Right renal cortex interstitium (tissue), 3 donors: ENCODE data around the gene SFT2D3. TPM values are rescaled to one million over a fixed set of nuclear protein-coding genes. Genes with fewer than 3 reads are reported as not detected.
"Not testable (repeated sequence)": the region's sequence is repeated elsewhere in the genome, so short reads cannot be mapped to it uniquely, and the experiment has no call there.

ENCODE experiments used
- DNase-seq, 3 donors: peaks; one replicate each; pipeline ENCODE4 v3.0.0-alpha.2; 2013; ENCODE audit warnings: low read depth in 3 of 3, low spot score in 2 of 3
- polyA plus RNA-seq, 3 donors: library from polyadenylated mRNA; unstranded; fragments of 120-200 nt; gene quantifications; one replicate each; pipeline ENCODE4 v1.2.1, GENCODE V29; 2013; ENCODE audit not compliant: insufficient read length in 3 of 3

Gene SFT2D3
- polyA plus RNA-seq, 3 donors = not detected

GRCh38 chr2:127735537-127736399 lies 34.5 kb downstream of the SFT2D3 start:
- no peak for DNase-seq

- no peak for DNase-seq
These were observed 36.6 kb downstream of the SFT2D3 start for GRCh38 chr2:127737892-127738291.

GRCh38 chr2:127739800-127740199 lies 38.5 kb downstream of the SFT2D3 start:
- no peak for DNase-seq

GRCh38 chr2:127740665-127741288 lies 39.5 kb downstream of the SFT2D3 start:
- no peak for DNase-seq

GRCh38 chr2:127743477-127744026 lies 42.3 kb downstream of the SFT2D3 start:
- DNase-seq = no peak

GRCh38 chr2:127747621-127748020 lies 46.3 kb downstream of the SFT2D3 start:
- no peak for DNase-seq

- not testable (repeated sequence) for DNase-seq
These were observed 48.2 kb downstream of the SFT2D3 start for GRCh38 chr2:127749537-127749936.

GRCh38 chr2:127753374-127753773 lies 52.1 kb downstream of the SFT2D3 start:
- DNase-seq = no peak

- no peak for DNase-seq
These were observed 52.9 kb downstream of the SFT2D3 start for GRCh38 chr2:127754186-127754585.

Other genes with a start within 250 kb of the SFT2D3 start
- gene IWS1, start 175.0 kb upstream of the SFT2D3 start, polyA plus RNA-seq = 10 to 100 TPM; 72.3 to 77.6 (median 76.5) TPM
- gene MYO7B, start 165.8 kb upstream of the SFT2D3 start, polyA plus RNA-seq = 10 to 100 TPM; 18.0 to 22.3 (median 19.9) TPM
- gene GPR17, start 55.3 kb upstream of the SFT2D3 start, polyA plus RNA-seq = under 1 TPM; 0.29 to 0.53 (median 0.51) TPM
- gene LIMS2, start 26.0 kb upstream of the SFT2D3 start, polyA plus RNA-seq = 10 to 100 TPM; 16.4 to 16.5 (median 16.4) TPM
- 10 to 100 TPM; 57.2 to 74.7 (median 60.9) TPM for gene WDR33, start 109.7 kb downstream of the SFT2D3 start, polyA plus RNA-seq
- gene POLR2D, start 156.7 kb downstream of the SFT2D3 start, polyA plus RNA-seq = 10 to 100 TPM; 36.6 to 37.9 (median 36.6) TPM
- 10 to 100 TPM; 27.4 to 28.4 (median 28.1) TPM for gene AMMECR1L, start 184.5 kb downstream of the SFT2D3 start, polyA plus RNA-seq